ENCODE measurements around the gene MMP2.

DNA sequence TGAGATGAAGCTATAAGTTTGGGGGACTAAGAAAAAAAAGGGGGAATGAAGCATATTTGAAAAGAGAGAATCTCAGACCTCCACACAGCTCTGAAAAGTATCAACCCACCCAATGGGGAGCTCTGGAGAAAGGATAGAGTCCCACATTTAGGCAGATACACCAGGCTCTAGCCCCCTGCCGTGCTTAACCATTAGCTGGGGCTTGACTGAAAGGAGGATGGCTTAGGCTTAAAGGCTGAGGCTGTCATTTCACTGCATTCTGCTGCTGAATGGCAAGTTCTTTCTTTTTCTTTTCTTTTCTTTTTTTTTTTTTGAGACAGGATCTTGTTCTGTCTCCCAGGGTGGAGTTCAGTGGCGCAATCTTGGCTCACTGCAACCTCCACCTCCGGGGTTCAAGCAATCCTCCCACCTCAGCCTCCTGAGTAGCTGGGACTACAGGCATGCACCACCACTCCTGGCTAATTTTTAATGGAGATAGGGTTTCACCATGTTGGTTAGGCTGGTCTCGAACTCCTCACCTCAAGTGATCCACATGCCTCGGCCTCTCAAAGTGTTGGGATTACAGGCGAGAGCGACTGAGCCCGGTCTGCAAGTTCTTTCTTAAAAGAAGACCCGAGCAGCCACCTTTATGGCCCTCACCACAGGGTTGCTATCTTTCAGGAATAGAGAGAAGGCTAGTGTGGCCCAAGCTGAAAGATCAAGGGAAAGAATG lies 9.0 kb upstream of the MMP2 start:
- TF ChIP-seq, protein P1, sequence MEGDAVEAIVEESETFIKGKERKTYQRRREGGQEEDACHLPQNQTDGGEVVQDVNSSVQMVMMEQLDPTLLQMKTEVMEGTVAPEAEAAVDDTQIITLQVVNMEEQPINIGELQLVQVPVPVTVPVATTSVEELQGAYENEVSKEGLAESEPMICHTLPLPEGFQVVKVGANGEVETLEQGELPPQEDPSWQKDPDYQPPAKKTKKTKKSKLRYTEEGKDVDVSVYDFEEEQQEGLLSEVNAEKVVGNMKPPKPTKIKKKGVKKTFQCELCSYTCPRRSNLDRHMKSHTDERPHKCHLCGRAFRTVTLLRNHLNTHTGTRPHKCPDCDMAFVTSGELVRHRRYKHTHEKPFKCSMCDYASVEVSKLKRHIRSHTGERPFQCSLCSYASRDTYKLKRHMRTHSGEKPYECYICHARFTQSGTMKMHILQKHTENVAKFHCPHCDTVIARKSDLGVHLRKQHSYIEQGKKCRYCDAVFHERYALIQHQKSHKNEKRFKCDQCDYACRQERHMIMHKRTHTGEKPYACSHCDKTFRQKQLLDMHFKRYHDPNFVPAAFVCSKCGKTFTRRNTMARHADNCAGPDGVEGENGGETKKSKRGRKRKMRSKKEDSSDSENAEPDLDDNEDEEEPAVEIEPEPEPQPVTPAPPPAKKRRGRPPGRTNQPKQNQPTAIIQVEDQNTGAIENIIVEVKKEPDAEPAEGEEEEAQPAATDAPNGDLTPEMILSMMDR (IDR thresholded peaks at IDR 0.05; ENCODE audit: poor library complexity, severe bottlenecking): no peak
- no peak for TF ChIP-seq RAD21 (conservative IDR thresholded peaks at IDR 0.05)
- TF ChIP-seq REST (IDR thresholded peaks at IDR 0.05; ENCODE audit: borderline replicate concordance): no peak
- no peak for TF ChIP-seq POLR2AphosphoS5 (IDR thresholded peaks at IDR 0.05)

All from neural cell (in vitro differentiated cells).